GM12875 (cell line): Measurements from ENCODE around the gene SLC25A21.

Experiments used
- H3K4me3 ChIP-seq: one replicate; pipeline ENCODE4 v1.5.1; 2011; ENCODE audit warnings: low read depth, low read length, control low read depth
- TF ChIP-seq, protein P1 (sequence below): IDR thresholded peaks from 2 replicates; pipeline ENCODE4 v1.5.1; 2011; ENCODE audit warnings: low read depth, mild to moderate bottlenecking, control low read depth, inconsistent platforms, low read length, moderate library complexity, borderline replicate concordance; ENCODE audit not compliant: insufficient read depth

SLC25A21 gene

DNA sequence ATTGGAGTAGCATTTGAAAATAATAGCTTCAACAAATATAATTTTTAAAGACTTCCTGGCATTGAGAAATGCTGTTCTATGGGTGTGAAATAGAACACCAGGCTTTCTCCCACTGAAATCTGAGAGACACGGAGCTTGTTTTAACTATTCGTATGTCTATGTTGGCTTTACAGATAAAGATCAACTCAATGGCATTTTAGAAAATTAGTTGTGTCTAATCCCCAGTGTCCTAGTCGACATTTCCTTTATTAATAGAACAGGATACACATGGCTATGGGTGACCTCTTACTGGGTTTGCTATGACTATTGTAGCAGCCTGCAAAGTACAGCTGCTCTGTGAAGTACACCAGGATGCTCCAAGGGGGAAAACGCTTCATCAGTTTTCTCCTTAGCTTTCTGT, 159.3 kb downstream of the SLC25A21 start:
- TF ChIP-seq, protein P1, sequence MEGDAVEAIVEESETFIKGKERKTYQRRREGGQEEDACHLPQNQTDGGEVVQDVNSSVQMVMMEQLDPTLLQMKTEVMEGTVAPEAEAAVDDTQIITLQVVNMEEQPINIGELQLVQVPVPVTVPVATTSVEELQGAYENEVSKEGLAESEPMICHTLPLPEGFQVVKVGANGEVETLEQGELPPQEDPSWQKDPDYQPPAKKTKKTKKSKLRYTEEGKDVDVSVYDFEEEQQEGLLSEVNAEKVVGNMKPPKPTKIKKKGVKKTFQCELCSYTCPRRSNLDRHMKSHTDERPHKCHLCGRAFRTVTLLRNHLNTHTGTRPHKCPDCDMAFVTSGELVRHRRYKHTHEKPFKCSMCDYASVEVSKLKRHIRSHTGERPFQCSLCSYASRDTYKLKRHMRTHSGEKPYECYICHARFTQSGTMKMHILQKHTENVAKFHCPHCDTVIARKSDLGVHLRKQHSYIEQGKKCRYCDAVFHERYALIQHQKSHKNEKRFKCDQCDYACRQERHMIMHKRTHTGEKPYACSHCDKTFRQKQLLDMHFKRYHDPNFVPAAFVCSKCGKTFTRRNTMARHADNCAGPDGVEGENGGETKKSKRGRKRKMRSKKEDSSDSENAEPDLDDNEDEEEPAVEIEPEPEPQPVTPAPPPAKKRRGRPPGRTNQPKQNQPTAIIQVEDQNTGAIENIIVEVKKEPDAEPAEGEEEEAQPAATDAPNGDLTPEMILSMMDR, result no peak
- H3K4me3 ChIP-seq, result no peak overlapping the region

DNA sequence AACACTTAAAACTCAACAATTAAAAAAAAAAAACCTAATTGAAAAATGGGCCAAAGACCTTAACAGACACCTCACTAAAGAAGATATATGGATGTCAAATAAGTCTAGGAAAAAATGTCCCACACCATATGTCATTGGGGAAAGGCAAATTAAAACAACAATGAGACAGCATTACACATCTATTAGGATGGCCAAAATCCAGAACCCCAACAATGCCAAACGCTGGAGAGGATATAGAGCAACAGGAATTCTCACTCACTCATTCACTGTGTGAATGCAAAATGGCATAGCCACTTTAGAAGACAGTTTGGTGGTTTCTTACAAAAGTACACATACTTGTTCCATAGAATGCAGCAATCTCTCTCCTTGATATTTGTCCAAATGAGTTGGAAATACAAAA, 173.7 kb downstream of the SLC25A21 start:
- TF ChIP-seq, protein P1, result no peak
- H3K4me3 ChIP-seq, result no peak overlapping the region

GRCh38 chr14:36997843-36998242, 174.6 kb downstream of the SLC25A21 start:
- H3K4me3 ChIP-seq, result no peak overlapping the region
- TF ChIP-seq, protein P1, result no peak

DNA sequence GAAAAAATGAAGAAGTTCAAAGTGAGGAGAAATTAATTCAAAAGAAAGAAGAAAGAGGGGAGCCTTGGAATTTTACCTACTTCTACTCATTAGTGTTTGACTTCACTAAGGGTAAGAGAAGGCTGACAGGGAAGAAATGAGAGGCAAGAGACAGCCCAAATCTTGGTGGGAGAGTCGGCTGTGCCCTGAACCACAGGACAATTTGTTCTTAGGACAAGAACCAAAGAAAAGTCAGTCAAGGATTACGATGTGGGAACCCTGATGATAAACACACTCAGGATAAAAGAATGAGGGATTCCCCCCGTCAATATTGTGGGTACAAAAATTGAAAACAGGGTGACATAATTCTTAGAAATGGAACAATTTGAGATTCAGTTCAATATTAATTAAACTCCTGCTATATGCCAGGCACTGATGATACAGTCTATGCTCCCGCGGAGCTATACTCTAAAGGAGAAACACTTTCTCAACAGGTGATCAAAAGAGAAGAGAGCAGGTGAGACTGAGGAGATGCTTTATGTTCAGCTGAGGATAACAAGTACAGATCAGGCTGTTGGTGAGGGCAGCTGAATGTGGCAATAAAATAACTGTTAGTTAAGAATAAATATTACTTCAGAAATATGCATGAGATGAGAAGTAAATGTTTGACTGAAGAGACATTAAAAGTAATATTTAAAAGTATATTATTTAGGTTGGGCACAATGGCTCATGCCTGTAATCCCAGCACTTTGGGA, 175.4 kb downstream of the SLC25A21 start:
- H3K4me3 ChIP-seq, result no peak overlapping the region
- TF ChIP-seq, protein P1, result no peak

GRCh38 chr14:36996133-36996856, 176.1 kb downstream of the SLC25A21 start:
- H3K4me3 ChIP-seq, result no peak overlapping the region
- TF ChIP-seq, protein P1, result no peak

DNA sequence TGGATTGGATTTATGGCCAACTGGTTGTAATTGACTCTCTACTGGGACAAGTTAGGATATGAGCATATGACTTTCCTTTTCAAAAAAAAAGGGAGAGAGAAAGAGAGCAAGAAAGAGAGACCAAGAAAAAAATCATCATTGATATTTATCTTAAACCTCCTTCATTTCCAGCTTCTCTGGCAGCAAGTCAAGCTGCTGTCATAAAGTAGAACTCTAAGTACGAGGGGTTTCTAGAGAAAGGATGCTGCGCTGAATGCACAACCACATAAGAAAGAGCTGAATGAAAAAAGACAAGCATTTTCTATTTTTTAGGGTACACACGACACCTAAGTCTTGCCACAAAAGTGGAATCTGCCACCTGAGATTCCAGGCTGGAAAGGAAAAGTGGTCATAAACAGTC, 182.6 kb downstream of the SLC25A21 start:
- no peak overlapping the region for H3K4me3 ChIP-seq
- TF ChIP-seq, protein P1, result no peak

DNA sequence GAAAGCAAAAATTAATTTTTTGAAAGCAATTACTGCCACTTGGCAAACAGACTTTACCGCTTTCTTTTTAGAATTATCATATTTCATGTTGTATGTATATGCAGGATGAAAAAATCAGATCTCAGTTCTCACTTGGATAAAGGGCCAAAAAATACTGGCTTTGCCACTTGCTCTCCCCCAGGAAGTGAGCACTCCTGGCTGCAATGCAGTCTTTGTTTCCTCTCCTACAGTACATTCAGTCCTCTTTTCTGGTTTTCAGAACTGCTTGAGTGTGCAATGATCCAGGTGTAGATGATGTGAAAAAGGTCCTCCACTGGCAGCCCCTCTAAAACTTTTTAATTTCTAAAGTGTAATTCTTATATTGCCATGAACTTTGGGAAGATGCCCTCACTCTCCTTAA, 183.4 kb downstream of the SLC25A21 start:
- H3K4me3 ChIP-seq, result no peak overlapping the region
- TF ChIP-seq, protein P1, result no peak
